Brain microvascular endothelial cell (primary cell): ENCODE results near the gene TMEM63C.

Experiments
- DNase-seq: peaks from one replicate; pipeline ENCODE4 v3.0.0-alpha.2; 2020
- H3K27ac ChIP-seq: fragments of 250-450 bp; sonication (Bioruptor Pico); 2 replicates; pipeline ENCODE4 v1.5.1; 2020; ENCODE audit warnings: mild to moderate bottlenecking, moderate library complexity
- H3K27me3 ChIP-seq: fragments of 250-450 bp; sonication (Bioruptor Pico); replicated peaks from 2 replicates; pipeline ENCODE4 v1.5.1; 2020; ENCODE audit warnings: mild to moderate bottlenecking
- H3K36me3 ChIP-seq: fragments of 250-450 bp; sonication (Bioruptor Pico); replicated peaks from 2 replicates; pipeline ENCODE4 v1.5.1; 2020; ENCODE audit warnings: mild to moderate bottlenecking
- H3K4me3 ChIP-seq: 2 replicates; pipeline ENCODE4 v1.5.1; 2011; ENCODE audit warnings: low read depth, mild to moderate bottlenecking, control low read depth, low read length, moderate library complexity
- in situ Hi-C: cut with HindIII; loops from 2 replicates; pipeline ENCODE4 v1.10.0; 2017; ENCODE audit warnings: low sequenced_read_pairs, low pct_ligation_motif_present
- TF ChIP-seq, protein P1 (sequence below): IDR thresholded peaks from 2 replicates; pipeline ENCODE4 v1.5.1; 2011; ENCODE audit warnings: low read depth, mild to moderate bottlenecking, moderate library complexity, low read length, control low read depth, inconsistent platforms; ENCODE audit errors: missing control alignments

TMEM63C gene

DNA sequence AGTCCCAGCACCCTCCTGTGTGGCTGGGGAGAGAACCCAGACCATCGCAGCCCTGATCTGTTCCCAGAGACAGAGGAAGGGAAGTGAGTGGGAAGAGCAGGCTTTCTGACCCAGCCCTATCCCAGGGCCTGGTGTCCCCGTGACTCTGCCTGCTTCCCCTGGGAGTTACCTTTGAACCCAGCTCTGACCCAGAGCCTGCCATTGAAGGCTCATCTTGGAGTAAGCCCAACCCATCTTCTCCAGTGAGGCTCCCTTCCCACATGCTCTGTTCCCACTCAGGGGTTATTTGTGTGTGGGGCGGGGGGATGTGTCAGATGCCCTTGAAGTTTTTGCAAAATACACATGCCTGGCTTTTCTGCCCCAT, 6.0 kb downstream of the TMEM63C start:
- in situ Hi-C loops, result no loop called here

DNA sequence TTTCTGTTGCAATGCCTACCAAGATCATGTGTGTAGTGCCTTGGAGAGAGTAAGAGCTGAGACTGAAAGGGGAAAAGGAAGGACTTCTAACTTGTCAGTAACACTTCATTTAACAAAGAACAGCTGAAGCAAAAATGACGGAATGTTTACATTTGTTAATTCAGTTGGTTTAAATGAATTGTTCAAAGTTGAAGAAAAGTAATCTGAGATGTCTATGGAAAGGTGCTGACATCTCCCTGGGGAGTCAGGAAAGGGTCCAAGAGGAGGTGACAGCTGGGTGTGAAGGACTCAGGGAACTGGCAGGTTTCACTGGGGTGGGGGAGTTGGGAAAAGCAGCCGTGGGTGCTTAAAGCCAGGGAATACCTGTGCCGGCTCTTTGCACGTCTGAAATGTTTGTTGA, 7.9 kb downstream of the TMEM63C start:
- Histone ChIP-seq H3K27ac (no peak overlapping the region), H3K4me3 (no peak overlapping the region), H3K27me3 (peaks cover 3% of the 10 kb centered on the region), H3K36me3 (no peaks in the 10 kb centered on the region)
- TF ChIP-seq, protein P1, sequence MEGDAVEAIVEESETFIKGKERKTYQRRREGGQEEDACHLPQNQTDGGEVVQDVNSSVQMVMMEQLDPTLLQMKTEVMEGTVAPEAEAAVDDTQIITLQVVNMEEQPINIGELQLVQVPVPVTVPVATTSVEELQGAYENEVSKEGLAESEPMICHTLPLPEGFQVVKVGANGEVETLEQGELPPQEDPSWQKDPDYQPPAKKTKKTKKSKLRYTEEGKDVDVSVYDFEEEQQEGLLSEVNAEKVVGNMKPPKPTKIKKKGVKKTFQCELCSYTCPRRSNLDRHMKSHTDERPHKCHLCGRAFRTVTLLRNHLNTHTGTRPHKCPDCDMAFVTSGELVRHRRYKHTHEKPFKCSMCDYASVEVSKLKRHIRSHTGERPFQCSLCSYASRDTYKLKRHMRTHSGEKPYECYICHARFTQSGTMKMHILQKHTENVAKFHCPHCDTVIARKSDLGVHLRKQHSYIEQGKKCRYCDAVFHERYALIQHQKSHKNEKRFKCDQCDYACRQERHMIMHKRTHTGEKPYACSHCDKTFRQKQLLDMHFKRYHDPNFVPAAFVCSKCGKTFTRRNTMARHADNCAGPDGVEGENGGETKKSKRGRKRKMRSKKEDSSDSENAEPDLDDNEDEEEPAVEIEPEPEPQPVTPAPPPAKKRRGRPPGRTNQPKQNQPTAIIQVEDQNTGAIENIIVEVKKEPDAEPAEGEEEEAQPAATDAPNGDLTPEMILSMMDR, result no peak
- no peak for DNase-seq
- in situ Hi-C loops, result no loop called here

More for the DNA sequence above, 6.0 kb downstream of the TMEM63C start:
- H3K4me3 ChIP-seq, result no peak overlapping the region
- no peaks in the 10 kb centered on the region for H3K36me3 ChIP-seq
- no peak overlapping the region for H3K27ac ChIP-seq
- no peak for DNase-seq
- H3K27me3 ChIP-seq, result peaks cover 5% of the 10 kb centered on the region
- TF ChIP-seq, protein P1, result no peak

DNA sequence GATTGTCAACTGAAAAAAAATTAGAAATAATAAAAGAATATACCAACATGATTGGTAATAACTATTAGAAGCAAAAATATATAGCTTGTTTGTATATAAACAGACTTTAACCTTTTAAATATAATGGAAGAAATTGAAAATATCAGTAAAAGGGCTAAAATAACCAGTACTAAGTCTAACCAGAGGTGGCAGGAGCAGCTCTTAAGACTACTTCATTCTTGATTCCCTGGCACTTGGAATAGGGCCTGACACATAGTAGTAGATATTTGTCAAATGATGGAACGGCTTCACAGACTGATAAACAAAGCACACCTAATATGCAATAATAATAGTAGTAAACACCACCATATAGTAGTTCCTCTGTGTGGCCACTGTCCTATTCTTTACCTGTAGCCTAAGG, 9.4 kb downstream of the TMEM63C start:
- H3K36me3 ChIP-seq, result no peaks in the 10 kb centered on the region
- TF ChIP-seq, protein P1, result no peak
- DNase-seq, result no peak
- H3K27me3 ChIP-seq, result peaks cover 3% of the 10 kb centered on the region
- H3K4me3 ChIP-seq, result no peak overlapping the region
- in situ Hi-C loops, result no loop called here
- H3K27ac ChIP-seq, result no peak overlapping the region

GRCh38 chr14:77194706-77195105, 13.1 kb downstream of the TMEM63C start:
- no peak for DNase-seq
- in situ Hi-C loops, result no loop called here
- TF ChIP-seq, protein P1, result no peak
- H3K27me3 ChIP-seq, result no peaks in the 10 kb centered on the region
- no peak overlapping the region for H3K27ac ChIP-seq
- H3K4me3 ChIP-seq, result no peak overlapping the region
- H3K36me3 ChIP-seq, result no peaks in the 10 kb centered on the region

- in situ Hi-C loops, result no loop called here
- DNase-seq, result no peak
- Histone ChIP-seq H3K36me3 (no peaks in the 10 kb centered on the region), H3K27me3 (no peaks in the 10 kb centered on the region), H3K4me3 (no peak overlapping the region), H3K27ac (no peak overlapping the region)
- TF ChIP-seq, protein P1, result no peak
Measured at GRCh38 chr14:77195766-77196165, 14.2 kb downstream of the TMEM63C start.

DNA sequence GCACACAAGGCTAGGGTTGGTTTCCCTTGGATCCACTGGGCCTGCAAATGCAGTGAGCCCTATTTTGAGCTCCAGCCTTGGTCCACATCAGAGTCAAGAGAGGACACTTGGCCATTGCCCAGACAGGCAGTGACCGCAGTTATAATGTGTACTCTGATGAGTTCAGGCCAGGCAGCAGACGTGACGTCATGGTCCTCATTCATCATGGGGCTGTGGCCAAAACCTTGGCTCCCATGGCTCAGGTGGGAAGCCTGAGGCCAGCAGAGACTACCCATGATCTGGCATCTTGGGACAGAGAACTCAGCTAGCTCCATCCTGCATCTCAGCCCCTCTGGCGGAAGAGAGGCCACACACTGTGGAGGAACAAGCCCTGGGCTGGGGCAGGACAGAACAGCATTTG, 16.4 kb downstream of the TMEM63C start:
- DNase-seq, result no peak
- in situ Hi-C loops, result no loop called here
- H3K4me3 ChIP-seq, result no peak overlapping the region
- no peaks in the 10 kb centered on the region for H3K36me3 ChIP-seq
- TF ChIP-seq, protein P1, result no peak
- no peaks in the 10 kb centered on the region for H3K27me3 ChIP-seq
- H3K27ac ChIP-seq, result no peak overlapping the region
